MM.1S (cell line): Measurements from ENCODE around the gene PLCH1.

Experiments
- DNase-seq: peaks from one replicate; pipeline ENCODE4 v3.0.0-alpha.2; 2015
- H2AFZ ChIP-seq: fragments of 300-600 bp; sonication (generic); 2 replicates; pipeline ENCODE4 v1.6.0; 2016; ENCODE audit warnings: antibody characterized with exemption, low read length
- H3F3A ChIP-seq: fragments of 300-600 bp; sonication (generic); 2 replicates; pipeline ENCODE4 v1.6.1; 2016; ENCODE audit warnings: mild to moderate bottlenecking, antibody characterized with exemption, low read length, moderate library complexity, mixed read lengths; ENCODE audit not compliant: insufficient read depth
- H3K27ac ChIP-seq: fragments of 300-600 bp; sonication (generic); 2 replicates; pipeline ENCODE4 v1.5.1; 2016; ENCODE audit warnings: mild to moderate bottlenecking, low read length
- H3K27me3 ChIP-seq: fragments of 300-600 bp; sonication (generic); replicated peaks from 2 replicates; pipeline ENCODE4 v1.6.0; 2016; ENCODE audit warnings: low read length; ENCODE audit not compliant: insufficient read depth
- H3K36me3 ChIP-seq: fragments of 300-600 bp; sonication (generic); replicated peaks from 2 replicates; pipeline ENCODE4 v1.6.1; 2016; ENCODE audit warnings: mild to moderate bottlenecking, low read length, mixed read lengths; ENCODE audit not compliant: insufficient read depth
- H3K4me1 ChIP-seq: fragments of 300-600 bp; sonication (generic); 2 replicates; pipeline ENCODE4 v1.6.1; 2016; ENCODE audit warnings: low read length, mixed read lengths
- H3K4me2 ChIP-seq: fragments of 300-600 bp; sonication (generic); 2 replicates; pipeline ENCODE4 v1.6.0; 2016; ENCODE audit warnings: low read depth, low read length
- H3K4me3 ChIP-seq: fragments of 300-600 bp; sonication (generic); 2 replicates; pipeline ENCODE4 v1.5.1; 2016; ENCODE audit warnings: low read length, mixed read lengths
- H3K79me2 ChIP-seq: fragments of 300-600 bp; sonication (generic); 2 replicates; pipeline ENCODE4 v1.6.1; 2016; ENCODE audit warnings: mixed run types, low read length, mixed read lengths
- H3K9ac ChIP-seq: fragments of 300-600 bp; sonication (generic); 2 replicates; pipeline ENCODE4 v1.6.1; 2016; ENCODE audit warnings: low read length, mixed read lengths
- H3K9me2 ChIP-seq: fragments of 300-600 bp; sonication (generic); replicated peaks from 2 replicates; pipeline ENCODE4 v1.6.1; 2016; ENCODE audit warnings: mild to moderate bottlenecking, low read length, mixed read lengths; ENCODE audit not compliant: insufficient read depth
- H3K9me3 ChIP-seq: fragments of 300-600 bp; sonication (generic); replicated peaks from 2 replicates; pipeline ENCODE4 v1.6.1; 2016; ENCODE audit warnings: mild to moderate bottlenecking, low read length, mixed read lengths; ENCODE audit not compliant: insufficient read depth
- H4K20me1 ChIP-seq: fragments of 300-600 bp; sonication (generic); 2 replicates; pipeline ENCODE4 v1.6.1; 2016; ENCODE audit warnings: mild to moderate bottlenecking, low read length, moderate library complexity, mixed read lengths; ENCODE audit not compliant: insufficient read depth
- CTCF ChIP-seq: fragments of 300-600 bp; sonication (generic); IDR thresholded peaks from 2 replicates; pipeline ENCODE4 v1.5.1; 2016; ENCODE audit warnings: antibody characterized with exemption, low read length, mixed read lengths
- EZH2 ChIP-seq: fragments of 300-600 bp; sonication (generic); optimal IDR thresholded peaks from 2 replicates; pipeline ENCODE3; 2017; ENCODE audit warnings: low read depth, mild to moderate bottlenecking, antibody characterized with exemption, low read length, mixed read lengths
- EZH2phosphoT487 ChIP-seq: fragments of 300-600 bp; sonication (generic); IDR thresholded peaks from 2 replicates; pipeline ENCODE4 v1.6.1; 2018; ENCODE audit warnings: antibody characterized with exemption, low read length

PLCH1 gene

GRCh38 chr3:155335724-155336354 is 409.0 kb downstream of the PLCH1 start:
- DNase-seq: no peak

GRCh38 chr3:155334914-155335723 is 409.8 kb downstream of the PLCH1 start:
- DNase-seq: peak; percentile 95
- Histone ChIP-seq H3K79me2 (no peaks in the 10 kb centered on the region), H4K20me1 (no peaks in the 10 kb centered on the region), H3K9ac (no peak overlapping the region), H3K4me3 (peak overlapping the region; percentile 3; the same call in 1 of the 2 replicates), H3K36me3 (no peaks in the 10 kb centered on the region), H3K4me1 (peaks cover 24% of the 10 kb centered on the region), H3K9me3 (no peaks in the 10 kb centered on the region), H3F3A (peaks cover 6% of the 10 kb centered on the region), H3K9me2 (no peaks in the 10 kb centered on the region), H2AFZ (peak overlapping the region; percentile 14), H3K27me3 (no peaks in the 10 kb centered on the region), H3K4me2 (peak overlapping the region; percentile 51), H3K27ac (peak overlapping the region; percentile 36)
- TF ChIP-seq EZH2phosphoT487 (no peak), EZH2 (no peak), CTCF (no peak)

More at GRCh38 chr3:155335724-155336354, 409.0 kb downstream of the PLCH1 start:
- H2AFZ ChIP-seq: peak overlapping the region; percentile 14
- H3K9me2 ChIP-seq: no peaks in the 10 kb centered on the region
- H3K4me3 ChIP-seq: peak overlapping the region; percentile 3; the same call in 1 of the 2 replicates
- no peaks in the 10 kb centered on the region for H3K27me3 ChIP-seq
- H4K20me1 ChIP-seq: no peaks in the 10 kb centered on the region
- H3K27ac ChIP-seq: peak overlapping the region; percentile 36; the same call in 1 of the 2 replicates
- H3K79me2 ChIP-seq: no peaks in the 10 kb centered on the region
- no peaks in the 10 kb centered on the region for H3K9me3 ChIP-seq
- TF ChIP-seq EZH2phosphoT487 (no peak), EZH2 (no peak), CTCF (no peak)
- H3K4me1 ChIP-seq: peaks cover 24% of the 10 kb centered on the region
- peak overlapping the region; percentile 51 for H3K4me2 ChIP-seq
- peaks cover 6% of the 10 kb centered on the region for H3F3A ChIP-seq
- no peaks in the 10 kb centered on the region for H3K36me3 ChIP-seq
- H3K9ac ChIP-seq: no peak overlapping the region

- Histone ChIP-seq H3K4me2 (peak overlapping the region; percentile 51; the same call in 1 of the 2 replicates), H3K36me3 (no peaks in the 10 kb centered on the region), H3K4me1 (peaks cover 24% of the 10 kb centered on the region), H3K4me3 (no peak overlapping the region), H2AFZ (peak overlapping the region; percentile 1; the same call in 1 of the 2 replicates), H3K9me3 (no peaks in the 10 kb centered on the region), H3F3A (peaks cover 6% of the 10 kb centered on the region), H3K79me2 (no peaks in the 10 kb centered on the region), H3K9ac (no peak overlapping the region), H3K9me2 (no peaks in the 10 kb centered on the region), H4K20me1 (no peaks in the 10 kb centered on the region), H3K27ac (peak overlapping the region; percentile 36; the same call in 1 of the 2 replicates), H3K27me3 (no peaks in the 10 kb centered on the region)
- no peak for TF ChIP-seq CTCF
- no peak for TF ChIP-seq EZH2phosphoT487
- TF ChIP-seq EZH2: no peak
- no peak for DNase-seq
Measured at GRCh38 chr3:155334215-155334913, 410.5 kb downstream of the PLCH1 start.
